Pancreas (tissue), 10 donors: Measurements from ENCODE around the gene ATP6AP1. TPM values are rescaled to one million over a fixed set of nuclear protein-coding genes. Genes with fewer than 3 reads are reported as not detected.

Experiments used
- ATAC-seq, 4 donors: fragments of 200-7000 bp; cut with Tn5 transposase; one replicate each; pipeline versions ENCODE4 v1.8.0 to v1.9.1; 2020; ENCODE audit warnings: mild to moderate bottlenecking in 4 of 4, moderate library complexity in 4 of 4
- DNase-seq, 6 donors: peaks; one replicate each; pipeline ENCODE4 v3.0.0-alpha.2; 2020
- FAIRE-seq: peaks from 2 replicates; lab custom pipeline; 2012; peaks lifted over from hg19 to GRCh38; lab: Jason Lieb, UNC
- H3K27ac ChIP-seq, 4 donors: fragments of 200-600 bp; sonication (generic); 1 replicate in 3 of 4; 2 replicates in 1 of 4; pipeline versions ENCODE4 v1.5.0 to v1.8.0; 2020
- H3K27me3 ChIP-seq, 4 donors: fragments of 200-600 bp; one replicate each; pipeline ENCODE4 v1.8.0; 2021
- H3K36me3 ChIP-seq, 3 donors: fragments of 200-600 bp; sonication (generic) in 1 of 3; one replicate each; pipeline versions ENCODE4 v1.5.0 to v1.8.0; 2020 to 2021
- H3K4me1 ChIP-seq, 3 donors: fragments of 200-600 bp; one replicate each; pipeline ENCODE4 v1.8.0; 2021
- H3K4me3 ChIP-seq, 4 donors: fragments of 200-600 bp; sonication (generic) in 2 of 4; one replicate each; pipeline versions ENCODE4 v1.5.0 to v1.8.0; 2020 to 2021
- H3K9me3 ChIP-seq, 4 donors: fragments of 200-600 bp; one replicate each; pipeline ENCODE4 v1.8.0; 2021
- WGBS, 2 donors: extraction: QIAGEN DNeasy Blood & Tissue Kit; methylation state at CpG; one replicate each; pipeline ENCODE4 v1.1.7; 2013; 5-methylcytosine and 5-hydroxymethylcytosine counted together
- intact Hi-C, 3 donors: fragments of 100-400 bp; cut with DNase I; formaldehyde crosslinking; loops; one replicate each; pipeline versions ENCODE4 v1.11.1 to v1.14.2; 2022
- polyA plus RNA-seq, 2 donors: library from polyadenylated mRNA; stranded (reverse); fragments of 200-250 nt; gene quantifications; one replicate each; pipeline ENCODE4 v1.2.3, GENCODE V29; 2013
- total RNA-seq, 6 donors: library from RNA; stranded (reverse); fragmentation: NEBNext Ultra II Directional in 4 of 6; extraction: Animal tissue kit (Norgen Biotek cat#: 25700) in 4 of 6; gene quantifications; one replicate each; pipeline versions ENCODE4 v1.2.1 to v1.2.4, GENCODE V29; 2021 to 2023
- TF ChIP-seq, protein P1 (sequence below), 4 donors: fragments of 200-600 bp; sonication (generic) in 3 of 4; IDR thresholded peaks; one replicate each; pipeline versions ENCODE4 v1.5.0 to v1.8.0; 2021; ENCODE audit warnings: antibody characterized with exemption in 4 of 4
- donor health status: healthy with polysubstance abuse.
- donor health status: DM: no; HTN: no; CAD: no; lungs with moderate emphysema.
- donor health status: DM: no; HTN: no; CAD: no.
- donor health status: control.
- donor health status: control.
- donor health status: Bipolar disorder and iron deficiency.
- donor health status: DM: yes; HTN: yes; CAD: no.
- donor health status: DM: no; HTN: no; CAD: no.
- donor health status: DM: no; HTN: no; CAD: no.
- donor health status: DM: yes; HTN: yes; CAD: no.

ATP6AP1 gene
- total and polyA plus RNA-seq, 8 donors: 27.8 to 82.4 (median 37.7) TPM

DNA sequence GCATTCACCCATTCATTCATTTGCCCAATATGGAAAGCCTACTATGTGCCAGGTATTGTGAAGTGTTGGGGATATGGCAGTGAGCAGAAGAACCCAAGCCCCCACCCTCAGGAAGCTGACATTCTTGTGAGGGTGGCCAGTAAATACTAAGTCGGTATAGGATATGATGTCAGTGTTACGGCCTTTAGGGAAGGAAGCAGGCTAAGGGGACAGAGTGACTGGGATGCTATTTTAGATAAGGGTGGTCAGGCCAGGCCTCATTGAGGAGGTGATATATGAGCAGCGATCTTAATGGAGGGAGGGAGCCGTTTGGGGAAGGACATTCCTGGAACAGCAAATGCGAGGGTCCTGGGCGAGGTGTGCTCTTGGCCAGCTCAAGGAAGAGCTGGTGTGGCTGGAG, 2.0 kb downstream of the ATP6AP1 start:
- TF ChIP-seq, protein P1, sequence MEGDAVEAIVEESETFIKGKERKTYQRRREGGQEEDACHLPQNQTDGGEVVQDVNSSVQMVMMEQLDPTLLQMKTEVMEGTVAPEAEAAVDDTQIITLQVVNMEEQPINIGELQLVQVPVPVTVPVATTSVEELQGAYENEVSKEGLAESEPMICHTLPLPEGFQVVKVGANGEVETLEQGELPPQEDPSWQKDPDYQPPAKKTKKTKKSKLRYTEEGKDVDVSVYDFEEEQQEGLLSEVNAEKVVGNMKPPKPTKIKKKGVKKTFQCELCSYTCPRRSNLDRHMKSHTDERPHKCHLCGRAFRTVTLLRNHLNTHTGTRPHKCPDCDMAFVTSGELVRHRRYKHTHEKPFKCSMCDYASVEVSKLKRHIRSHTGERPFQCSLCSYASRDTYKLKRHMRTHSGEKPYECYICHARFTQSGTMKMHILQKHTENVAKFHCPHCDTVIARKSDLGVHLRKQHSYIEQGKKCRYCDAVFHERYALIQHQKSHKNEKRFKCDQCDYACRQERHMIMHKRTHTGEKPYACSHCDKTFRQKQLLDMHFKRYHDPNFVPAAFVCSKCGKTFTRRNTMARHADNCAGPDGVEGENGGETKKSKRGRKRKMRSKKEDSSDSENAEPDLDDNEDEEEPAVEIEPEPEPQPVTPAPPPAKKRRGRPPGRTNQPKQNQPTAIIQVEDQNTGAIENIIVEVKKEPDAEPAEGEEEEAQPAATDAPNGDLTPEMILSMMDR (IDR thresholded peaks at IDR 0.05): no peak
- DNase-seq (no peak), FAIRE-seq (no peak), ATAC-seq (no peak)
- H3K4me1 ChIP-seq: no peaks in the 10 kb centered on the region
- WGBS, 2 donors: 68 to 77% methylated on average over 6 of the region's 6 CpGs
- no peaks in the 10 kb centered on the region for H3K36me3 ChIP-seq
- H3K9me3 ChIP-seq: no peaks in the 10 kb centered on the region
- no peak overlapping the region for H3K4me3 ChIP-seq
- intact Hi-C loops: no loop called here
- H3K27me3 ChIP-seq: no peaks in the 10 kb centered on the region
- no peak overlapping the region for H3K27ac ChIP-seq

DNA sequence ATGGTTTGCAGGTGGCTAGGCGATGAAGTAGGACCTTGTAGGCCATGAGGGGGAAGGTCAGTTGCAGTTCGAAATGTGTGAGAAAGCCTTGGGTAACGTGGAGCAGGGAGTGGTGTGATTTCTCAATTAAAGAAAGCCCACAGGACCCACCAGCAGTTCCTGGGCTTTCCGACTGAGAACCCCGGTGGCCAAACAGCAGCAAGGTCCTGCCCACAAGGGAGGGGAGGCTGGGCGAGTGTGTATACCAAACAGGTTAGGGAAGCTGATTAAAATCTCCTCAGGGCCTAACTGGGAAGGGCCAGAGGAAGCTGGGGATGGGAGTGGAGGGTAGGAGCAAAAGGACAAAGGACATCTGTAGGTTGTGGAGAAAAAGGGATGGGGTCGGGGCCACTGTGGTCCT, 2.4 kb downstream of the ATP6AP1 start:
- DNase-seq: peak in 1 of 6 donors; percentile 13
- intact Hi-C loops: no loop called here
- no peaks in the 10 kb centered on the region for H3K36me3 ChIP-seq
- no peaks in the 10 kb centered on the region for H3K9me3 ChIP-seq
- no peaks in the 10 kb centered on the region for H3K4me1 ChIP-seq
- 65 to 67% methylated on average over 7 of the region's 7 CpGs for WGBS, 2 donors
- H3K4me3 ChIP-seq: no peak overlapping the region
- TF ChIP-seq, protein P1 (IDR thresholded peaks at IDR 0.05): no peak
- H3K27me3 ChIP-seq: no peaks in the 10 kb centered on the region
- ATAC-seq: no peak
- no peak overlapping the region for H3K27ac ChIP-seq
- FAIRE-seq: no peak

- no peak overlapping the region for H3K27ac ChIP-seq
- WGBS, 2 donors: 62 to 82% methylated on average over 4 to 5 of the region's 5 CpGs
- TF ChIP-seq, protein P1 (IDR thresholded peaks at IDR 0.05): no peak
- H3K4me1 ChIP-seq: no peaks in the 10 kb centered on the region
- no peak overlapping the region for H3K4me3 ChIP-seq
- FAIRE-seq (no peak), ATAC-seq (peak in 1 of 4 donors; percentile 4), DNase-seq (peak in 1 of 6 donors; percentile 50)
- intact Hi-C loops: no loop called here
- H3K36me3 ChIP-seq: no peaks in the 10 kb centered on the region
- no peaks in the 10 kb centered on the region for H3K9me3 ChIP-seq
- H3K27me3 ChIP-seq: no peaks in the 10 kb centered on the region
These were observed 2.9 kb downstream of the ATP6AP1 start for GRCh38 chrX:154431341-154431740.

GRCh38 chrX:154432210-154432609, 3.7 kb downstream of the ATP6AP1 start:
- Histone ChIP-seq H3K36me3 (no peaks in the 10 kb centered on the region), H3K9me3 (no peaks in the 10 kb centered on the region), H3K27ac (no peak overlapping the region), H3K4me1 (no peaks in the 10 kb centered on the region), H3K27me3 (no peaks in the 10 kb centered on the region), H3K4me3 (no peak overlapping the region)
- TF ChIP-seq, protein P1 (IDR thresholded peaks at IDR 0.05): no peak
- FAIRE-seq: no peak
- intact Hi-C loops: no loop called here
- ATAC-seq: no peak
- DNase-seq: peak in 2 of 6 donors; percentile 10 to 71
- WGBS, 2 donors: 84 to 92% methylated on average over 8 of the region's 8 CpGs

- no peak overlapping the region for H3K27ac ChIP-seq
- intact Hi-C loops: no loop called here
- H3K36me3 ChIP-seq: no peaks in the 10 kb centered on the region
- TF ChIP-seq, protein P1 (IDR thresholded peaks at IDR 0.05): no peak
- H3K9me3 ChIP-seq: no peaks in the 10 kb centered on the region
- H3K4me1 ChIP-seq: no peaks in the 10 kb centered on the region
- H3K27me3 ChIP-seq: no peaks in the 10 kb centered on the region
- 81 to 93% methylated on average over 7 of the region's 7 CpGs for WGBS, 2 donors
- ATAC-seq: no peak
- DNase-seq: no peak
- FAIRE-seq: no peak
- no peak overlapping the region for H3K4me3 ChIP-seq
These were observed 5.1 kb downstream of the ATP6AP1 start for GRCh38 chrX:154433605-154434004.
